ENCODE data around the gene HASPIN.
"Not testable (repeated sequence)": the region's sequence is repeated elsewhere in the genome, so short reads cannot be mapped to it uniquely, and the experiment has no call there.

The HASPIN gene

GRCh38 chr17:3698139-3698538 lies 25.6 kb upstream of the HASPIN start:
- no peak overlapping the region for H3K9ac ChIP-seq (ENCODE audit: low read length)

GRCh38 chr17:3699951-3700350 lies 23.8 kb upstream of the HASPIN start:
- Histone ChIP-seq H3K9ac (ENCODE audit: low read length) (no peak overlapping the region), H3K9me3 (ENCODE audit: control insufficient read depth, low read length) (peaks cover 12% of the 10 kb centered on the region), H3K27me3 (replicated peaks; ENCODE audit: control insufficient read depth, insufficient read depth, low read length) (no peaks in the 10 kb centered on the region), H3K36me3 (ENCODE audit: control insufficient read depth, insufficient read depth, low read length, severe bottlenecking) (no peaks in the 10 kb centered on the region), H3K4me1 (ENCODE audit: control insufficient read depth, insufficient read depth, low read length) (peaks cover 4% of the 10 kb centered on the region), H3K4me3 (ENCODE audit: low read length) (no peak overlapping the region)
- DNase-seq (ENCODE audit: low read depth): no peak

More at GRCh38 chr17:3698139-3698538, 25.6 kb upstream of the HASPIN start:
- H3K9me3 ChIP-seq (ENCODE audit: control insufficient read depth, low read length): peaks cover 12% of the 10 kb centered on the region
- no peak overlapping the region for H3K4me3 ChIP-seq (ENCODE audit: low read length)
- no peaks in the 10 kb centered on the region for H3K36me3 ChIP-seq (ENCODE audit: control insufficient read depth, insufficient read depth, low read length, severe bottlenecking)
- peaks cover 4% of the 10 kb centered on the region for H3K4me1 ChIP-seq (ENCODE audit: control insufficient read depth, insufficient read depth, low read length)
- no peaks in the 10 kb centered on the region for H3K27me3 ChIP-seq (replicated peaks; ENCODE audit: control insufficient read depth, insufficient read depth, low read length)
- DNase-seq (ENCODE audit: low read depth): no peak

- not testable (repeated sequence) for H3K9ac ChIP-seq (ENCODE audit: low read length); H3K36me3 ChIP-seq (ENCODE audit: control insufficient read depth, insufficient read depth, low read length, severe bottlenecking); H3K27me3 ChIP-seq (replicated peaks; ENCODE audit: control insufficient read depth, insufficient read depth, low read length); DNase-seq (ENCODE audit: low read depth); H3K4me1 ChIP-seq (ENCODE audit: control insufficient read depth, insufficient read depth, low read length); H3K4me3 ChIP-seq (ENCODE audit: low read length)
- H3K9me3 ChIP-seq (ENCODE audit: control insufficient read depth, low read length): peaks cover 12% of the 10 kb centered on the region
Observed at GRCh38 chr17:3702041-3702539, 21.6 kb upstream of the HASPIN start.

- no peak overlapping the region for H3K9ac ChIP-seq (ENCODE audit: low read length)
- no peaks in the 10 kb centered on the region for H3K36me3 ChIP-seq (ENCODE audit: control insufficient read depth, insufficient read depth, low read length, severe bottlenecking)
- H3K4me3 ChIP-seq (ENCODE audit: low read length): no peak overlapping the region
- DNase-seq (ENCODE audit: low read depth): no peak
- H3K4me1 ChIP-seq (ENCODE audit: control insufficient read depth, insufficient read depth, low read length): no peaks in the 10 kb centered on the region
- H3K9me3 ChIP-seq (ENCODE audit: control insufficient read depth, low read length): no peaks in the 10 kb centered on the region
- H3K27me3 ChIP-seq (replicated peaks; ENCODE audit: control insufficient read depth, insufficient read depth, low read length): no peaks in the 10 kb centered on the region
Observed at GRCh38 chr17:3704931-3705717, 18.6 kb upstream of the HASPIN start.

GRCh38 chr17:3705718-3705984 lies 18.1 kb upstream of the HASPIN start:
- not testable (repeated sequence) for H3K4me1 ChIP-seq (ENCODE audit: control insufficient read depth, insufficient read depth, low read length); H3K27me3 ChIP-seq (replicated peaks; ENCODE audit: control insufficient read depth, insufficient read depth, low read length); H3K36me3 ChIP-seq (ENCODE audit: control insufficient read depth, insufficient read depth, low read length, severe bottlenecking); H3K4me3 ChIP-seq (ENCODE audit: low read length); H3K9ac ChIP-seq (ENCODE audit: low read length); DNase-seq (ENCODE audit: low read depth); H3K9me3 ChIP-seq (ENCODE audit: control insufficient read depth, low read length)

- Histone ChIP-seq H3K27me3 (replicated peaks; ENCODE audit: control insufficient read depth, insufficient read depth, low read length) (no peaks in the 10 kb centered on the region), H3K9ac (ENCODE audit: low read length) (no peak overlapping the region), H3K36me3 (ENCODE audit: control insufficient read depth, insufficient read depth, low read length, severe bottlenecking) (peaks cover 7% of the 10 kb centered on the region), H3K4me3 (ENCODE audit: low read length) (no peak overlapping the region), H3K9me3 (ENCODE audit: control insufficient read depth, low read length) (no peaks in the 10 kb centered on the region), H3K4me1 (ENCODE audit: control insufficient read depth, insufficient read depth, low read length) (peaks cover 5% of the 10 kb centered on the region)
- no peak for DNase-seq (ENCODE audit: low read depth)
Observed at GRCh38 chr17:3708366-3708765, 15.3 kb upstream of the HASPIN start.

GRCh38 chr17:3710951-3711383 lies 12.7 kb upstream of the HASPIN start:
- Histone ChIP-seq H3K4me1 (ENCODE audit: control insufficient read depth, insufficient read depth, low read length) (peaks cover 5% of the 10 kb centered on the region), H3K4me3 (ENCODE audit: low read length) (no peak overlapping the region), H3K27me3 (replicated peaks; ENCODE audit: control insufficient read depth, insufficient read depth, low read length) (no peaks in the 10 kb centered on the region), H3K36me3 (ENCODE audit: control insufficient read depth, insufficient read depth, low read length, severe bottlenecking) (peaks cover 24% of the 10 kb centered on the region), H3K9ac (ENCODE audit: low read length) (no peak overlapping the region), H3K9me3 (ENCODE audit: control insufficient read depth, low read length) (no peaks in the 10 kb centered on the region)
- peak; percentile 8 for DNase-seq (ENCODE audit: low read depth)

GRCh38 chr17:3712811-3713463 lies 10.8 kb upstream of the HASPIN start:
- H3K9ac ChIP-seq (ENCODE audit: low read length): no peak overlapping the region
- no peak overlapping the region for H3K4me3 ChIP-seq (ENCODE audit: low read length)
- no peaks in the 10 kb centered on the region for H3K27me3 ChIP-seq (replicated peaks; ENCODE audit: control insufficient read depth, insufficient read depth, low read length)
- H3K4me1 ChIP-seq (ENCODE audit: control insufficient read depth, insufficient read depth, low read length): peaks cover 5% of the 10 kb centered on the region
- DNase-seq (ENCODE audit: low read depth): no peak
- no peaks in the 10 kb centered on the region for H3K9me3 ChIP-seq (ENCODE audit: control insufficient read depth, low read length)
- H3K36me3 ChIP-seq (ENCODE audit: control insufficient read depth, insufficient read depth, low read length, severe bottlenecking): peaks cover 43% of the 10 kb centered on the region

GRCh38 chr17:3715296-3715695 lies 8.4 kb upstream of the HASPIN start:
- no peak overlapping the region for H3K4me3 ChIP-seq (ENCODE audit: low read length)
- peaks cover 52% of the 10 kb centered on the region for H3K36me3 ChIP-seq (ENCODE audit: control insufficient read depth, insufficient read depth, low read length, severe bottlenecking)
- DNase-seq (ENCODE audit: low read depth): no peak
- H3K4me1 ChIP-seq (ENCODE audit: control insufficient read depth, insufficient read depth, low read length): peaks cover 25% of the 10 kb centered on the region
- H3K27me3 ChIP-seq (replicated peaks; ENCODE audit: control insufficient read depth, insufficient read depth, low read length): no peaks in the 10 kb centered on the region
- no peak overlapping the region for H3K9ac ChIP-seq (ENCODE audit: low read length)
- no peaks in the 10 kb centered on the region for H3K9me3 ChIP-seq (ENCODE audit: control insufficient read depth, low read length)

GRCh38 chr17:3718201-3718600 lies 5.5 kb upstream of the HASPIN start:
- H3K4me1 ChIP-seq (ENCODE audit: control insufficient read depth, insufficient read depth, low read length): peaks cover 36% of the 10 kb centered on the region
- H3K9ac ChIP-seq (ENCODE audit: low read length): no peak overlapping the region
- DNase-seq (ENCODE audit: low read depth): peak; percentile 50
- H3K36me3 ChIP-seq (ENCODE audit: control insufficient read depth, insufficient read depth, low read length, severe bottlenecking): peaks cover 47% of the 10 kb centered on the region
- no peak overlapping the region for H3K4me3 ChIP-seq (ENCODE audit: low read length)
- H3K9me3 ChIP-seq (ENCODE audit: control insufficient read depth, low read length): no peaks in the 10 kb centered on the region
- no peaks in the 10 kb centered on the region for H3K27me3 ChIP-seq (replicated peaks; ENCODE audit: control insufficient read depth, insufficient read depth, low read length)

GRCh38 chr17:3719265-3719664 lies 4.4 kb upstream of the HASPIN start:
- H3K36me3 ChIP-seq (ENCODE audit: control insufficient read depth, insufficient read depth, low read length, severe bottlenecking): peaks cover 45% of the 10 kb centered on the region
- H3K4me3 ChIP-seq (ENCODE audit: low read length): peak overlapping the region; percentile 38
- DNase-seq (ENCODE audit: low read depth): peak; percentile 32

More at GRCh38 chr17:3719265-3719664, 4.4 kb upstream of the HASPIN start:
- Histone ChIP-seq H3K27me3 (replicated peaks; ENCODE audit: control insufficient read depth, insufficient read depth, low read length) (no peaks in the 10 kb centered on the region), H3K9ac (ENCODE audit: low read length) (peak overlapping the region; percentile 65), H3K9me3 (ENCODE audit: control insufficient read depth, low read length) (no peaks in the 10 kb centered on the region), H3K4me1 (ENCODE audit: control insufficient read depth, insufficient read depth, low read length) (peaks cover 38% of the 10 kb centered on the region)

Data from adipocyte (in vitro differentiated cells).